ENCODE data around the gene NEK10. TPM values are rescaled to one million over a fixed set of nuclear protein-coding genes. Genes with fewer than 3 reads are reported as not detected.

Gene NEK10
- total and polyA plus RNA-seq, 2 of the 13 experiments (the other 11 are each of a cell fraction or from before 2014, with no cell fraction given) = 2.8 to 14.2 TPM

GRCh38 chr3:27201492-27201891 lies 167.7 kb downstream of the NEK10 start:
- H3K4me3 ChIP-seq (replicated peaks in 1 of 3; ENCODE audit: insufficient read depth in 1 of 3, low read depth in 2 of 3, low read length in 3 of 3) = no peak overlapping the region
- no peak overlapping the region for H3K9ac ChIP-seq (ENCODE audit: insufficient read depth, low read depth, low read length)
- 94% methylated on average over 5 of the region's 5 CpGs for WGBS (ENCODE audit: low lambda C conversion rate)
- no peaks in the 10 kb centered on the region for H3K79me2 ChIP-seq (ENCODE audit: insufficient read depth, low read length)
- H3K27ac ChIP-seq (ENCODE audit: extremely low read length, insufficient read depth, low read length) = no peak overlapping the region
- intact Hi-C loops (cut with micrococcal nuclease; ENCODE audit: unreplicated experiment) (no loop called here), in situ Hi-C loops (cut with HindIII; ENCODE audit: extremely low pct_ligation_motif_present, low pct_unique_long_range_greater_than_20kb) (no loop called here)
- H2AFZ ChIP-seq (ENCODE audit: low read length) = no peak overlapping the region
- no peaks in the 10 kb centered on the region for H3K36me3 ChIP-seq (replicated peaks in 1 of 2; ENCODE audit: control insufficient read depth in 1 of 2, insufficient read depth in 2 of 2, low read length in 2 of 2)
- H3K4me2 ChIP-seq (ENCODE audit: low read depth, low read length) = no peak overlapping the region
- DNase-seq (ENCODE audit: low spot score) = no peak
- no peaks in the 10 kb centered on the region for H4K20me1 ChIP-seq (ENCODE audit: insufficient read depth, low read length)
- TF ChIP-seq ETV6 (CRISPR knock-in tag; conservative IDR thresholded peaks at IDR 0.05) (no peak), CEBPZ (IDR thresholded peaks at IDR 0.05; ENCODE audit: low read length) (no peak), NCOA1 (CRISPR knock-in tag; IDR thresholded peaks at IDR 0.05) (no peak), IRF9 (CRISPR knock-in tag; IDR thresholded peaks at IDR 0.05; ENCODE audit: borderline replicate concordance) (no peak), ZBTB1 (CRISPR knock-in tag; IDR thresholded peaks at IDR 0.05; ENCODE audit: borderline replicate concordance) (no peak), ELK4 (CRISPR knock-in tag; IDR thresholded peaks at IDR 0.05; ENCODE audit: borderline replicate concordance) (no peak), ZNF143 (CRISPR knock-in tag; IDR thresholded peaks at IDR 0.05) (no peak), ZNF83 (CRISPR knock-in tag; IDR thresholded peaks at IDR 0.05; ENCODE audit: borderline replicate concordance) (no peak), ZNF550 (CRISPR knock-in tag; IDR thresholded peaks at IDR 0.05; ENCODE audit: borderline replicate concordance) (no peak), ZNF251 (CRISPR knock-in tag; IDR thresholded peaks at IDR 0.05) (no peak), ZNF383 (CRISPR knock-in tag; IDR thresholded peaks at IDR 0.05; ENCODE audit: borderline replicate concordance) (no peak), MXD1 (CRISPR knock-in tag; IDR thresholded peaks at IDR 0.05) (no peak)
- no peak for ATAC-seq
- BruUV-seq (replicated peaks) = no TSS peak
- no peaks in the 10 kb centered on the region for H3K9me3 ChIP-seq (ENCODE audit: low read length)
- POLR2A ChIA-PET = no interaction called here
- no peak for FAIRE-seq
- H3K27me3 ChIP-seq (ENCODE audit: control insufficient read depth in 1 of 2, insufficient read depth in 2 of 2, low read length in 2 of 2) = no peaks in the 10 kb centered on the region
- H3K4me1 ChIP-seq (ENCODE audit: insufficient read depth, low read length) = no peaks in the 10 kb centered on the region
- CTCF ChIA-PET (ENCODE audit: low intra/inter-chr PET ratio, low total read pairs) = no interaction called here

All from HepG2 (cell line).